PC-3 (cell line): Measurements from ENCODE around the gene EAF2.

Source experiments
- EZH2 ChIP-seq: fragments of 300-600 bp; sonication (generic); IDR thresholded peaks from one replicate; pipeline ENCODE4 v1.6.1; 2017; ENCODE audit warnings: antibody characterized with exemption, mild to moderate bottlenecking, low read length; ENCODE audit not compliant: unreplicated experiment
- EZH2phosphoT487 ChIP-seq: fragments of 300-600 bp; sonication (generic); IDR thresholded peaks from 2 replicates; pipeline ENCODE4 v1.6.1; 2018; ENCODE audit warnings: mild to moderate bottlenecking, antibody characterized with exemption, low read length, borderline replicate concordance
- TF ChIP-seq, protein P1 (sequence below): fragments of 300-600 bp; sonication (generic); conservative IDR thresholded peaks from 2 replicates; pipeline ENCODE4 v1.5.1; 2017; ENCODE audit warnings: antibody characterized with exemption, low read depth, mild to moderate bottlenecking, low read length

DNA sequence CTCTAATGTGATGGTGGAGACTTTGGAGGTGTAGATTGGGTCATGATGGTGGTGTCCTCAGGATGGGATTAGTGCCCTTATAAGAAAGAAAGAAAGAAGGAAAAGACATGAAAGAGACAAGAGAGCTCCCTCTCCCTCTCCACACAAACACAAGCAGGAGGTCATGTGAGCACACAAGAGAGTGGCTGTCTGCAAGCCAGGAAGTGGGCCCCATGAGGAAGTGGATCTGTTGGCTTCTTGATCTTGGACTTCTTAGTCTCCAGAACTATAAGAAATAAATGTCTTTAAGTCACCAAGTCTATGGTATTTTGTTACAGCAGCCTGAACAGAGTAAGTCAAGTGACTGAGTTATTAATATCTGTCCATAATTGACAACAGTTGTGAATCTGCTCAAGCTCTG is 17.3 kb upstream of the EAF2 start:
- TF ChIP-seq, protein P1, sequence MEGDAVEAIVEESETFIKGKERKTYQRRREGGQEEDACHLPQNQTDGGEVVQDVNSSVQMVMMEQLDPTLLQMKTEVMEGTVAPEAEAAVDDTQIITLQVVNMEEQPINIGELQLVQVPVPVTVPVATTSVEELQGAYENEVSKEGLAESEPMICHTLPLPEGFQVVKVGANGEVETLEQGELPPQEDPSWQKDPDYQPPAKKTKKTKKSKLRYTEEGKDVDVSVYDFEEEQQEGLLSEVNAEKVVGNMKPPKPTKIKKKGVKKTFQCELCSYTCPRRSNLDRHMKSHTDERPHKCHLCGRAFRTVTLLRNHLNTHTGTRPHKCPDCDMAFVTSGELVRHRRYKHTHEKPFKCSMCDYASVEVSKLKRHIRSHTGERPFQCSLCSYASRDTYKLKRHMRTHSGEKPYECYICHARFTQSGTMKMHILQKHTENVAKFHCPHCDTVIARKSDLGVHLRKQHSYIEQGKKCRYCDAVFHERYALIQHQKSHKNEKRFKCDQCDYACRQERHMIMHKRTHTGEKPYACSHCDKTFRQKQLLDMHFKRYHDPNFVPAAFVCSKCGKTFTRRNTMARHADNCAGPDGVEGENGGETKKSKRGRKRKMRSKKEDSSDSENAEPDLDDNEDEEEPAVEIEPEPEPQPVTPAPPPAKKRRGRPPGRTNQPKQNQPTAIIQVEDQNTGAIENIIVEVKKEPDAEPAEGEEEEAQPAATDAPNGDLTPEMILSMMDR: no peak
- TF ChIP-seq EZH2: no peak
- no peak for TF ChIP-seq EZH2phosphoT487
